DMS153 treated with DMSO at 0.1 percent for 48 hours (cell line): ENCODE measurements around the gene ZNF177.
"Not testable (repeated sequence)": the region's sequence is repeated elsewhere in the genome, so short reads cannot be mapped to it uniquely, and the experiment has no call there.

ENCODE experiments used
- DNase-seq: peaks from one replicate; lab custom pipeline; 2025; ENCODE audit not compliant: unreplicated experiment; lab: John Stamatoyannopoulos, UW

The ZNF177 gene

GRCh38 chr19:9362905-9363304, at the start of gene ZNF177:
TSS of gene ZNF177 (plus strand) at chr19:9363013. CDS start at chr19:9378312, 15,299 bp downstream.
- DNase-seq = no peak

DNA sequence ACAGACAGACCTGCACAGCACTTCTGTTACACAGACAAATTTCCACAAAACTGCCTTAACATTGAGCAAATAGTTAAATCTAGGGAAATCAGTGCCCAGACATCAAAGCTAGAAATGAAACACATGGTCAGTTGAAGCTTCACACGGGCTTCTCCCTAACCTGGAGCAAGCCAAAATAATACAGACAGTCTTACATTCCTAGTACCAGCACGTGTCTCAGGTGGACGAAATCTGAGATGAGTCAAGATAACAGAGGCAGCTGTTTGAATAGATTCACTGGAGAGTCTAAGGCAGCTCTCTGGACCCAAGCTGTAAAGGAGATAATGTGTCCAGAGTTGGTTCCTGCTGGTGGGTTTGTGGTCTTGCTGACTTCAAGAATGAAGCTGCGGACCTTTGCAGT, 49.1 kb upstream of the ZNF177 start:
- no peak for DNase-seq

DNA sequence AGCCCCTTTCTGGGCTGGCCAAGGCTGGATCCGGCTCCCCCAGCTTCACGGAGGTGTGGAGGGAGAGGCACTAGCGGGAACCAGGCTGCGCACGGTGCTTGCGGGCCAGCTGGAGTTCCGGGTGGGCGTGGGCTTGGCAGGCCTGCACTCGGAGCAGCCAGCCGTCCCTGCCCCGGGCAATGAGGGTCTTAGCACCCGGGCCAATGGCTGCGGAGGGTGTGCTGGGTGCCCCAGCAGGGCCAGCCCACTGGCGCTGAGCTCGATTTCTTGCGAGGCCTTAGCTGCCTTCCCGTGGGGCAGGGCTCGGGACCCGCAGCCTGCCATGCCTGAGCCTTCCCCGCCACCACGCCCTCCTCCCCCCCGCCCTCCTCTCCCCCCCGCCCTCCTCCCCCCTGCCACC, 41.5 kb upstream of the ZNF177 start:
- DNase-seq = no peak

DNA sequence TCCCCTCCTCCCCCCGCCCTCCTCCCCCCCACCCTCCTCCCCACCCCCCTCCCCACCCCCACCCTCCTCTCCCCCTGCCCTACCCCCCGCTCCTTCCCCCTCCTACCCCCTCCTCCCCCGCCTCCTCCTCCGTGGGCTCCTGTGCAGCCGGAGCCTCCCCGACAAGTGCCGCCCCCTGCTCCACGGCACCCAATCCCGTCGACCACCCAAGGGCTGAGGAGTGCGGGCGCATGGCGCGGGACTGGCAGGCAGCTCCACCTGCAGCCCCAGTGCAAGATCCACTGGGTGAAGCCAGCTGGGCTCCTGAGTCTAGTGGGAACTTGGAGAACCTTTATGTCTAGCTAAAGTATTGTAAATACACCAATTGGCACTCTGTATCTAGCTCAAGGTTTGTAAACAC, 41.1 kb upstream of the ZNF177 start:
- DNase-seq = not testable (repeated sequence)

GRCh38 chr19:9322201-9322600, 40.6 kb upstream of the ZNF177 start:
- DNase-seq = not testable (repeated sequence)

DNA sequence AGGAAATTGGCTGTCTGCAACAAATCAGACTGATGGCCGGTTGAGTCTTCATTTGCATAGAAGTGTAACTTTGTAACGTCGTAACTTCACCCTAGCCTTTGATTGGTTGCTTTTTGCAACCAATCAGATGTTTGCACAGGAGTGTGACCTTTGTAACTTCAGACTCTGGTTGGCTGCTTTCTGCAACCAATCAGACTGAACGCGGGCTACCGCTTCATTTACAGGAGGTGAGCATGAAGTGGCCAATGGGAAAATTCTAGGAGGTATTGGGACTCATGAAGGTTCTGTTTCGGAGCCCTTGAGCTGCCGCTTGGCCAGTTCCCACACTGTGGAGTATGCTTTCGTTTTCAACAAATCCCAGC, 39.3 kb upstream of the ZNF177 start:
- no peak for DNase-seq

- DNase-seq = peak; percentile 63
Observed at GRCh38 chr19:9323919-9324583, 38.8 kb upstream of the ZNF177 start, which contains the start of gene ZNF559. TSS of gene ZNF559 (plus strand) at chr19:9324179. CDS start at chr19:9338550, 14,371 bp downstream.

DNA sequence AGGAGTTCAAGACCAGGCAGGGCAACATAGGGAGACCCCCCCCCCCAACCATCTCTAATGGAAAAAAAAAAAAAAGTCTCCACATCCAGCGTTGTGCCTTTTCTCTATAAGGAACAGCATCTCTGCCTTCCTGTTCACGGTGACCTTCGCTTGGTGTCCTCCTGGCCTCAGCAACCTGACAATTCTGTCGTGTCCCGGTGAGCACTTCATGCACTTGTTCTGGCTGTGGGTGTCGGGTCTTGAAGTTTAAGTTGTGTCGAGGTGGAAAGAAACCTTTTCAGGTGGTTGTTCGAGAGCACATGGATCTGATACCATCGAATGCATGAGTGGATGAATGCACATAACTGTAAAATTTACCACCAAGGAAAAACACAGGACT, 38.2 kb upstream of the ZNF177 start:
- DNase-seq = no peak

- DNase-seq = no peak
Observed at GRCh38 chr19:9329999-9330398, 32.8 kb upstream of the ZNF177 start.

- DNase-seq = no peak
Observed at GRCh38 chr19:9342610-9343304, 20.1 kb upstream of the ZNF177 start.

DNA sequence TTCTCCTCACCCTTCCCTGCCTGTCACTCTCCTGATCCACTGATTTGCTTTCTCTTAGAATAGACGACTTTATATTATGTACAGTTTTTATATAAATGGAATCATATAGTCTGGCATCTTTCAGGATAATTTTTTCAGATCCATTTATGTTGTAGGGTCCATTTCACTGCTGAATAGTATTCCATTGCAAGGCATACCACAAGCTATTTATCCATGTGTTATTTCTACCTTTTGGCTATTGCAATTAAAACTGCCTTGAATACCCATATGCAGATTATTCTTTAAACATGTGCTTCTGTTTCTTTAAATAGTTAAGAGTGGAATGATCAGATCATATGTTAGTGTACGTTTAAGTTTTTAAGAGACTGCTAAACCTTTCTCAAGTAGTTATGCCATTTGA, 17.8 kb upstream of the ZNF177 start:
- no peak for DNase-seq

- no peak for DNase-seq
Observed at GRCh38 chr19:9348253-9348652, 14.6 kb upstream of the ZNF177 start.

DNA sequence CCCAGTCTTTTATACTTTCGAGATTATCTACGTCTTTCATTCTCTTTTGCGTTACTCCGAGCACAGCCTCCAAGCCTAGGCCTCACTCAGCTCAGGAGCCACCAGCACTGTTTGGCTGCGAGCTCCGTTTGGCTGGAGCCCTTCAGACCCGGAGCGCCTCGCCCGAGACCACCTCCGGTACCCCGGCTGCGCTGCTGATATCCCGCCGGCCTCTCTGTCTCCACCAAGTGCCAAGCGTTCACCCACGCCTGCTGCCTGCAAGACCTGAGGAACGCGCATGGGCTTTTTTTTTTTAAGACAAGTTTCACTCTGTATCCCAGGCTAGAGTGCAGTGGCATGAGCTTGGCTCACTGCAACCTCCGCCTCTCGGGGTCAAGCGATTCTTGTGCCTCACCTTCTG, 14.1 kb upstream of the ZNF177 start:
- DNase-seq = no peak

DNA sequence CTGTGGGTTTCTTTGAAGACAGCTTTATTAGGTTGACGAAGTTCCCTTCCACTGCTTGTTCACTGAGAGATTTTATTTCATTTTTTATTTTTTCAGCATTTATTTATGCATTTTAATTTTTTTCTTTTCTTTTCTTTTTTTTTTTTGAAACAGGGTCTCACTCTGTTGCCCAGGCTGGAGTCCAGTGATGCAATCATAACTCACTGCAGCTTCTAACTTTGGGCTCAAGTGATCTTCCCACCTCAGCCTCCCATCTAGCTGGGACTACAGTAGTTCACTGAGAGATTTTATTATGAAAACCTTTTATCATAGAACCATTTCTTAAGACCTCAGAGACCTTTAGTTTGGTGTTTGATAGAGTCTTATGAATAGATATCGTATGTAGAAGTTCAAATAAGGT, 10.3 kb upstream of the ZNF177 start:
- no peak for DNase-seq

- DNase-seq = no peak
Observed at GRCh38 chr19:9353011-9353410, 9.8 kb upstream of the ZNF177 start.

DNA sequence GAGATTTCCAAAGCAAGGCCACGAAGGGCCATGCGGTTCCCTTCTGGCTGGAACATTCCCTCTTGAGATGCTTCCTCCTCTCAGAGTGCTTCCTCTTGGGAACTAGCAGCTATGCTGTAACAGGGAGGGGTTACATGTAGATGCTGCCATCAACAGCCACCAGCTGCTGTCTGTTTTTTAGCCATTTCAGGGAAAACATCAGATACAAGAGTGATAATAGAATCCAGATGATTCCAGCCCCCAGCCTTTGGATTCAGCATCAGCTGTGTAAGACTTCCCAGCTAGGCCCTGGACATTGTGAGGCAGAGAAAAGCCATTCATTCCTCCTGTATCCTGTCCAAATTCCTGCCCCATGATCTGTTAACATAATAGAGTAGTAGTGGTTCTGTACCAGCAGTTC, 8.2 kb upstream of the ZNF177 start:
- no peak for DNase-seq

- no peak for DNase-seq
Observed at GRCh38 chr19:9370738-9371619, 8.2 kb downstream of the ZNF177 start.

DNA sequence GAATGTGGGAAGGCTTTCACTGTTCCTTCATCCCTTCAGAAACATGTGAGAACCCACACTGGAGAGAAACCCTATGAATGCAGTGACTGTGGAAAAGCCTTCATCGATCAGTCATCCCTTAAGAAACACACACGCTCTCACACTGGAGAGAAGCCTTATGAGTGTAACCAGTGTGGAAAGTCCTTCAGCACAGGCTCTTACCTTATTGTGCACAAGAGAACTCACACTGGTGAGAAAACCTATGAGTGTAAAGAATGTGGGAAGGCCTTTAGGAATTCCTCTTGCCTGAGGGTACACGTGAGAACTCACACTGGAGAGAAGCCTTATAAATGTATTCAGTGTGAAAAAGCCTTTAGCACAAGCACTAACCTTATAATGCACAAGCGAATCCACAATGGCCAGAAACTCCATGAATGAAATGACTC, 18.6 kb downstream of the ZNF177 start:
- no peak for DNase-seq

- no peak for DNase-seq
Observed at GRCh38 chr19:9406798-9407352, 44.1 kb downstream of the ZNF177 start.

- DNase-seq = no peak
Observed at GRCh38 chr19:9407827-9408226, 45.0 kb downstream of the ZNF177 start.

DNA sequence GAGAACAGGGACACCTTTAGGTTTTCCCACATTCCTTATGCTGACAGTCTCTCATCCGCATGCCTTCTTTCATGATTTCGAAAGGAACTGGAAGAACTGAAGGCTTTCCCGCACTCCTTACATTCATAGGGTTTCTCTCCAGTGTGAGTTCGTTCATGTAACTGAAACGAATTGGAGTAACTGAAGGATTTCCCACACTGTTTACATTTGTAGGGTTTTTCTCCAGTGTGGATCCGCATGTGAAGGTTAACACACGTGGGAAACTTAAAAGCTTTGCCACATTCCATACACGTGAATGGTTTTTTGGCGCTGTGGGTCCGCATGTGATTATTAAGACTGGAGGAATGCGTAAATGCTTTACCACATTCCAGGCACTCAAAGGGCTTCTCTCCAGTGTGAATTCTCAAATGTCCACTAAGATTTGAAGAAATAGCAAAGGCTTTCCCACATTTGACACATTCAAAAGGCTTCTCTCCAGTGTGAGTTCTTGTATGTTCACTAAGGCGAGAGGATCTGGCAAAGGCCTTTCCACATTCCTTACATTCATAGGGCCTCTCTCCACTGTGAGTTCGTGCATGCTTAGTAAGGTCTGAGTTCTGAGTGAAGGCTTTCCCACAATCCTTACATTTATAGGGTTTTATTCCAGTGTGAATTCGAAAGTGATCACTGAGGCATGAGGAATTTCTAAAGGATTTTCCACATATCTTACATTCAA, 50.6 kb downstream of the ZNF177 start:
- DNase-seq = no peak
